ENCODE results near the gene THSD7A. TPM values are rescaled to one million over a fixed set of nuclear protein-coding genes. Genes with fewer than 3 reads are reported as not detected.

THSD7A gene
- total RNA-seq, 1 experiment from 2014 or later, result not detected

DNA sequence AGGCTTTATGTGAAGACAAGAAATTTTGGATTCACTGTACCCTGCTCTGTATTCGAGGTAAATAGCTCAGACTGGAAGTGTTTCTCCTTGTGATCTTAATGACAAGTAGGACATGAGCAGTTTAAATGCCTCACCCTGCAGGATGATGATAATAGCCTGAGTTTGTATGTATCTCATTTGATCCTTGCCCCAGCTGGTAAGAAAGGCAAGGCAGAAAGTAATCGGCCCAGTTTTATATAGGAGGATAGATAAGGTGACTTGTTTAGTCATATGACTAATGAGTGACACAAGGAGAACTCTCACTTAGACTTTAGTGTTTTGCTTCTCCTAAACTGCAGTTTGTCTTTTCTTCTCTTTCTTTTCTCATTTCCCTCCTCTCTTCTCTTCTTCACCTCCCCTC, 485.7 kb downstream of the THSD7A start:
- peaks cover 8% of the 10 kb centered on the region for H3K4me1 Mint-ChIP-seq (ENCODE audit: insufficient read depth, unreplicated experiment)
- H3K9me3 Mint-ChIP-seq (ENCODE audit: unreplicated experiment), result peaks cover 9% of the 10 kb centered on the region
- no peaks in the 10 kb centered on the region for H3K36me3 Mint-ChIP-seq (ENCODE audit: insufficient read depth, unreplicated experiment)
- intact Hi-C loops (cut with micrococcal nuclease), result loop anchor here (10.0 kb wide), 1 partner anchor 642 kb away; no protein-coding TSS in a partner anchor
- peaks cover 13% of the 10 kb centered on the region for H3K27me3 Mint-ChIP-seq (ENCODE audit: insufficient read depth, unreplicated experiment)
- H3K27ac Mint-ChIP-seq (ENCODE audit: low read depth, unreplicated experiment), result no peak overlapping the region
- TF ChIP-seq, protein P1, sequence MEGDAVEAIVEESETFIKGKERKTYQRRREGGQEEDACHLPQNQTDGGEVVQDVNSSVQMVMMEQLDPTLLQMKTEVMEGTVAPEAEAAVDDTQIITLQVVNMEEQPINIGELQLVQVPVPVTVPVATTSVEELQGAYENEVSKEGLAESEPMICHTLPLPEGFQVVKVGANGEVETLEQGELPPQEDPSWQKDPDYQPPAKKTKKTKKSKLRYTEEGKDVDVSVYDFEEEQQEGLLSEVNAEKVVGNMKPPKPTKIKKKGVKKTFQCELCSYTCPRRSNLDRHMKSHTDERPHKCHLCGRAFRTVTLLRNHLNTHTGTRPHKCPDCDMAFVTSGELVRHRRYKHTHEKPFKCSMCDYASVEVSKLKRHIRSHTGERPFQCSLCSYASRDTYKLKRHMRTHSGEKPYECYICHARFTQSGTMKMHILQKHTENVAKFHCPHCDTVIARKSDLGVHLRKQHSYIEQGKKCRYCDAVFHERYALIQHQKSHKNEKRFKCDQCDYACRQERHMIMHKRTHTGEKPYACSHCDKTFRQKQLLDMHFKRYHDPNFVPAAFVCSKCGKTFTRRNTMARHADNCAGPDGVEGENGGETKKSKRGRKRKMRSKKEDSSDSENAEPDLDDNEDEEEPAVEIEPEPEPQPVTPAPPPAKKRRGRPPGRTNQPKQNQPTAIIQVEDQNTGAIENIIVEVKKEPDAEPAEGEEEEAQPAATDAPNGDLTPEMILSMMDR (IDR thresholded peaks at IDR 0.05; ENCODE audit: unreplicated experiment), result no peak
- no peak overlapping the region for H3K4me3 Mint-ChIP-seq (ENCODE audit: unreplicated experiment)
- ChIA-PET CTCF (interaction anchor here (0.6 to 2.6 kb wide), 4 partner anchors 9 to 416 kb away, joined by 3 to 12 read pairs (median 4); no protein-coding TSS in a partner anchor), POLR2A (interaction anchor here (1.3 kb wide), 1 partner anchor 8 kb away, joined by 3 read pairs; no protein-coding TSS in a partner anchor)
- no TSS peak for BruUV-seq (replicated peaks)
- no peak for DNase-seq (ENCODE audit: unreplicated experiment)

DNA sequence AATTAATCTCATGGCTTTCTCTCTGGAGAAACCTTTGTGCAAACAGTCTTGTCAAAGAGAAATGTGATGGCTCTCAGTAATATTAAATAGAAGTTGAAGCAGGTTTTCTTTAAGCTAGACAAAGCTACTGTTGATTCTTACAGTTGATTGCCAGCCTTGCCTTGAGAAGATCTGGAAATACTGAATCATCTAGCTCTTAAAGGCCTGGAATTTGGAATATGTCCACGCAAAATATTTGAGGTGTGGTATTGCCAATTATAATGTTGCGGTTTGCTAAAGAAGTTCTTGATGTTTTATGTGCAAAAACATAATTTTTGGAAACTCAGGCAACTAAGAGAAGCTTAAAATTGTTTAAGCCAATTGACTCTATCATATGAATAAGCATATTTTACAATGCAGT, 486.4 kb downstream of the THSD7A start:
- Mint-ChIP-seq H3K36me3 (ENCODE audit: insufficient read depth, unreplicated experiment) (no peaks in the 10 kb centered on the region), H3K4me3 (ENCODE audit: unreplicated experiment) (no peak overlapping the region), H3K9me3 (ENCODE audit: unreplicated experiment) (peaks cover 4% of the 10 kb centered on the region), H3K27ac (ENCODE audit: low read depth, unreplicated experiment) (no peak overlapping the region), H3K4me1 (ENCODE audit: insufficient read depth, unreplicated experiment) (peaks cover 12% of the 10 kb centered on the region), H3K27me3 (ENCODE audit: insufficient read depth, unreplicated experiment) (peaks cover 6% of the 10 kb centered on the region)
- POLR2A ChIA-PET, result interaction anchor here (1.3 kb wide), 1 partner anchor 9 kb away, joined by 3 read pairs; no protein-coding TSS in a partner anchor
- CTCF ChIA-PET, result interaction anchor here (0.6 to 3.2 kb wide), 5 partner anchors 10 to 635 kb away, joined by 3 to 13 read pairs (median 4); no protein-coding TSS in a partner anchor
- TF ChIP-seq, protein P1 (IDR thresholded peaks at IDR 0.05; ENCODE audit: unreplicated experiment), result no peak
- intact Hi-C loops (cut with micrococcal nuclease), result loop anchor here (2.0 to 10.0 kb wide), 2 partner anchors 407 to 641 kb away; no protein-coding TSS in a partner anchor
- no TSS peak for BruUV-seq (replicated peaks)
- no peak for DNase-seq (ENCODE audit: unreplicated experiment)

DNA sequence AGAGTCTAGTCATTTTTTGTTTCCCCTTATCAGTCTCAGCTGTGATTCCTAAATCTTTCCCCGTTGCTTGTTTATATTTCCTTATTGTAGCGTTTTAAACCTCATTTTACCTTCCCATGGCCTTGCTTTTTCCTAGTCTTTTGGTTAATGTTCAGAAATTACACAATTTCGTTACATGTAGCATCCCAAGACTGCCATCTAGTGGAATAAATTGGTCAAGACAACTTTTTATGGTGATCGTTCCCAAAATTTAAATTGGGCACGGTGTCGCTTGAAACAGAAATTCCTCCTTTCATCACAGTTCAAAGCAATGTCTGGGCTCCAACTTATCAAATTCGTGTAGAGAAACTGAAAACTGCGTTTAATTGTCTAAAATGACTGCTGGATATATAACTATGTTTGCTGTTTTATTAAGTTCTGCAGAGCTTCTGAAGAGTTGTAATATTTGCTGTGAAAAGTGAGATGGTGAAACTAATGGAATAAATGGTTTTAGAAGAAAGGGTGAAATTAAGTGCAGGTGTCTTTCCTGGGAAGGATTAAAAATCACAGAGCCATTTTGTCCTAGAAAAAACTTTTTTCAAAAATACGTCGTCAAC, 488.1 kb downstream of the THSD7A start:
- H3K4me1 Mint-ChIP-seq (ENCODE audit: insufficient read depth, unreplicated experiment), result peaks cover 12% of the 10 kb centered on the region
- no peaks in the 10 kb centered on the region for H3K36me3 Mint-ChIP-seq (ENCODE audit: insufficient read depth, unreplicated experiment)
- intact Hi-C loops (cut with micrococcal nuclease), result loop anchor here (2.0 to 10.0 kb wide), 3 partner anchors 405 to 932 kb away; no protein-coding TSS in a partner anchor
- ChIA-PET POLR2A (interaction anchor here (0.6 kb wide), 1 partner anchor 790 kb away, joined by 5 read pairs; no protein-coding TSS in a partner anchor), CTCF (interaction anchor here (0.6 to 3.2 kb wide), 19 partner anchors 9 to 737 kb away, joined by 3 to 13 read pairs (median 3); no protein-coding TSS in a partner anchor)
- DNase-seq (ENCODE audit: unreplicated experiment), result peak; percentile 62
- no peaks in the 10 kb centered on the region for H3K27me3 Mint-ChIP-seq (ENCODE audit: insufficient read depth, unreplicated experiment)
- TF ChIP-seq, protein P1 (IDR thresholded peaks at IDR 0.05; ENCODE audit: unreplicated experiment), result peak; percentile 62
- no peak overlapping the region for H3K4me3 Mint-ChIP-seq (ENCODE audit: unreplicated experiment)
- no TSS peak for BruUV-seq (replicated peaks)
- no peak overlapping the region for H3K27ac Mint-ChIP-seq (ENCODE audit: low read depth, unreplicated experiment)
- H3K9me3 Mint-ChIP-seq (ENCODE audit: unreplicated experiment), result no peaks in the 10 kb centered on the region

DNA sequence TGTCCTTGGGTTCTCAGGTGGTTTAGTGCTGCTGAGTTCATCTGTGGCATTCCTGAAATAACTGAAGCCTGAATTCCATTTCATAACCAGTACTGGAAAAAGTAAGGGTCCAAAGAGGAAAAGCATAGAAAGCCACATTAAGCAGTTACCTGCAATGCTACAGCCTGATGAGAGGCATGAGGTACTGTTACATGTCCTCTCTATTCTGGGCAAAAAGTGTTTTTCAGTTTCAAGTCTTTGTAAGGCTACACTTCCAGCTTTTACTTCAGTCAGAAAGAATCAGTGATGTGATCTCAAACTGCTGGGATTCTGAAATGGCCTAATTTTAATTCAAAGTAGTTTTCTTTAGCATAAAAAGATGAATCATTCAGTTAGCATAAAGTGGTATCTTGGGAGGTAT, 488.9 kb downstream of the THSD7A start:
- intact Hi-C loops (cut with micrococcal nuclease), result loop anchor here (5.0 to 10.0 kb wide), 2 partner anchors 638 to 931 kb away; no protein-coding TSS in a partner anchor
- H3K9me3 Mint-ChIP-seq (ENCODE audit: unreplicated experiment), result no peaks in the 10 kb centered on the region
- peaks cover 12% of the 10 kb centered on the region for H3K4me1 Mint-ChIP-seq (ENCODE audit: insufficient read depth, unreplicated experiment)
- DNase-seq (ENCODE audit: unreplicated experiment), result no peak
- no peak overlapping the region for H3K4me3 Mint-ChIP-seq (ENCODE audit: unreplicated experiment)
- H3K27ac Mint-ChIP-seq (ENCODE audit: low read depth, unreplicated experiment), result no peak overlapping the region
- POLR2A ChIA-PET, result interaction anchor here (0.6 kb wide), 1 partner anchor 64 kb away, joined by 3 read pairs; no protein-coding TSS in a partner anchor
- no peaks in the 10 kb centered on the region for H3K27me3 Mint-ChIP-seq (ENCODE audit: insufficient read depth, unreplicated experiment)
- CTCF ChIA-PET, result interaction anchor here (0.6 to 3.2 kb wide), 15 partner anchors 10 to 738 kb away, joined by 3 to 13 read pairs (median 4); no protein-coding TSS in a partner anchor
- BruUV-seq (replicated peaks), result no TSS peak
- TF ChIP-seq, protein P1 (IDR thresholded peaks at IDR 0.05; ENCODE audit: unreplicated experiment), result no peak
- H3K36me3 Mint-ChIP-seq (ENCODE audit: insufficient read depth, unreplicated experiment), result no peaks in the 10 kb centered on the region

Measured in MCF 10A (cell line).